ENCODE results near the gene PCGF3.
"Not testable (repeated sequence)": the region's sequence is repeated elsewhere in the genome, so short reads cannot be mapped to it uniquely, and the experiment has no call there.

PCGF3 gene

GRCh38 chr4:743463-744211 lies 38.0 kb downstream of the PCGF3 start:
- no peak for FAIRE-seq

GRCh38 chr4:744212-744841 lies 38.7 kb downstream of the PCGF3 start:
- FAIRE-seq: no peak

GRCh38 chr4:747546-748170 lies 42.0 kb downstream of the PCGF3 start:
- FAIRE-seq: no peak

- no peak for FAIRE-seq
Observed at GRCh38 chr4:748461-748860, 42.8 kb downstream of the PCGF3 start.

- FAIRE-seq: no peak
Observed at GRCh38 chr4:749698-750666, 44.4 kb downstream of the PCGF3 start.

- no peak for FAIRE-seq
Observed at GRCh38 chr4:751676-752075, 46.0 kb downstream of the PCGF3 start.

GRCh38 chr4:752196-752861 lies 46.7 kb downstream of the PCGF3 start:
- no peak for FAIRE-seq

GRCh38 chr4:753186-753585 lies 47.6 kb downstream of the PCGF3 start:
- FAIRE-seq: not testable (repeated sequence)

GRCh38 chr4:754221-755120 lies 48.8 kb downstream of the PCGF3 start:
- FAIRE-seq: no peak

- no peak for FAIRE-seq
Observed at GRCh38 chr4:757111-757510, 51.5 kb downstream of the PCGF3 start.

GRCh38 chr4:759810-760209 lies 54.2 kb downstream of the PCGF3 start:
- not testable (repeated sequence) for FAIRE-seq

- no peak for FAIRE-seq
Observed at GRCh38 chr4:760616-761015, 55.0 kb downstream of the PCGF3 start.

GRCh38 chr4:761086-761485 lies 55.5 kb downstream of the PCGF3 start:
- FAIRE-seq: no peak

GRCh38 chr4:761739-762138 lies 56.1 kb downstream of the PCGF3 start:
- no peak for FAIRE-seq

- FAIRE-seq: no peak
Observed at GRCh38 chr4:762211-763190, 56.9 kb downstream of the PCGF3 start.

- FAIRE-seq: no peak
Observed at GRCh38 chr4:763191-763810, 57.7 kb downstream of the PCGF3 start.

- FAIRE-seq: no peak
Observed at GRCh38 chr4:763922-764321, 58.3 kb downstream of the PCGF3 start.

GRCh38 chr4:764405-765169 lies 59.0 kb downstream of the PCGF3 start:
- no peak for FAIRE-seq

GRCh38 chr4:766152-766515 lies 60.5 kb downstream of the PCGF3 start:
- no peak for FAIRE-seq
